Stimulated activated CD4-positive, alpha-beta T cell treated with anti-CD3 and anti-CD28 coated beads, Interleukin-1b, Interleukin-23, amount 100 ng/mL, for 48 hours (primary cell): Measurements from ENCODE around the gene ZNF410.

ENCODE experiments used
- DNase-seq: peaks from one replicate; pipeline ENCODE4 v3.0.0-alpha.2; 2020

ZNF410 gene

GRCh38 chr14:73958591-73958990, 71.9 kb downstream of the ZNF410 start:
- DNase-seq: no peak

- no peak for DNase-seq
Observed at GRCh38 chr14:73961192-73961591, 74.5 kb downstream of the ZNF410 start.

- no peak for DNase-seq
Observed at GRCh38 chr14:73965216-73965615, 78.6 kb downstream of the ZNF410 start.

GRCh38 chr14:73968885-73969284, 82.2 kb downstream of the ZNF410 start:
- DNase-seq: no peak

- no peak for DNase-seq
Observed at GRCh38 chr14:73973497-73973896, 86.8 kb downstream of the ZNF410 start.

GRCh38 chr14:73976125-73976524, 89.5 kb downstream of the ZNF410 start:
- no peak for DNase-seq

- DNase-seq: no peak
Observed at GRCh38 chr14:73977896-73978295, 91.2 kb downstream of the ZNF410 start.
